NCI-H1092 treated with DMSO at 0.1 percent for 48 hours (cell line): Measurements from ENCODE around the gene BTBD9.

Experiments
- DNase-seq: peaks from one replicate; lab custom pipeline; 2025; lab: John Stamatoyannopoulos, UW

The BTBD9 gene

GRCh38 chr6:38161754-38162492 is 477.8 kb downstream of the BTBD9 start:
- no peak for DNase-seq

DNA sequence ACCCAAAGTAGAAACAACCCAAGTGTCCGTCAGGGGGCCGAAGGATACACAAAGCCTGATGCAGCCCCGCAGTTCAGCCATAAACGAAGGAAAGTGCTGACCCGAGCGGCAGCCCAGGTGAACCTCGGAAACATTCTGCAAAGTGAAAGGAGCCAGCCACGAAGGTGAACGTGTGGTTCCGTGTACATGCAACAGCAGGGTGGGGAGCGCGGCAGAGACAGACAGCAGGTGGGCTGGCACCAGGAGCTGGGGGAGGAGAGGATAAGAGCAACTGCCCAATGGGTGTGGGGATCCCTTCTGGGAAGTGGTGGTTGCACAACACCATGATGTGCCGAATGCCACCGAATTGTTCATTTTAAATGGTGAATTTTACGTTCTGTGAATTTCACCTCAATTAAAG is 478.4 kb downstream of the BTBD9 start:
- DNase-seq: no peak

DNA sequence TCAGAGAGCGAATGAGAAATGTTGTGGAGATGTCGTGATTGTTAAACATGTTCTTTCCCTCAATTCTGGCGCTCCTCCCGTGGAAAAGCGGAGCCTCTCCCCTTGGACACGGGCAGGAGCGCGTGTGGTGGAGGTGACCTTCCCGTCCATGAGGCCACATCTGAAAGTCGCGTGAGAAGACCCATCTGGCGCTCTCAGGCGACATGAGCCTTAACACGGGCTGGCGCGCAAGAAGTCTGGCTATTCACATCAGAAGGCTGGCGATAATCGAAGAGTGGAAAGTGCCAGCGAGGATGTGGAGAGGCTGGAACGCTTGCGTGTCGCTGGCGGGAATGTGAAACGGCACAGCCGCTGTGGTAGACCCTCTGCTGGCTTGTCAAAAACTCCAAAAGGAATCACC is 478.9 kb downstream of the BTBD9 start:
- no peak for DNase-seq

- no peak for DNase-seq
These were observed 480.1 kb downstream of the BTBD9 start for GRCh38 chr6:38159596-38159995.

DNA sequence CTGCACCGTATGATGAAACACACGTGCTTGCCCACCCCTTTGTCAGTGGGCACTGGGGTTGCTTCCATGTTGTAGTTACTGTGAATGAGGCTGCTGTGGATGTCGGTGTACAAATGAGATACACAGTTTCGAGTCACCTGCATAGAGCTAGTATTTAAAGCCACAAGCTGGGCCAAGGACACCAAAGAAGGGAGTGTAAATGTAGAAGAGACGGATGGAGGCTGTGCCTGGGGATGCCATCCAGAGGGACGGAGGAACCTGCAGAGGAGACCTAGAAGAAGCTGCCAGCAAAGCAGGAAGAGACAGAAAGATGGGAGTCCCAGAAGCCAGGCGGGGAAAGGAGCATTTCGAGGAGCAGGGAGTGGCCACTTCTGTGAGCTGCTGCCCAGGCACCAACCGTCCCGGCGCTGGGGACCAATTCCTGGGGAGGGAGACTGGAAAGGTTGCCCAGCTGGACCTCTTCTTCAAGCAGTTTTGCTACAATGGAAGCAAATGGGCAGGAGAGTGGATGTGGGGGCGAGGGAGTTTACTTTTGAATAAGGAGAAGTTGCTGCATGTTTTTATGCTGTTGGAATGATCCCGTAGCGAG is 480.9 kb downstream of the BTBD9 start:
- DNase-seq: no peak

DNA sequence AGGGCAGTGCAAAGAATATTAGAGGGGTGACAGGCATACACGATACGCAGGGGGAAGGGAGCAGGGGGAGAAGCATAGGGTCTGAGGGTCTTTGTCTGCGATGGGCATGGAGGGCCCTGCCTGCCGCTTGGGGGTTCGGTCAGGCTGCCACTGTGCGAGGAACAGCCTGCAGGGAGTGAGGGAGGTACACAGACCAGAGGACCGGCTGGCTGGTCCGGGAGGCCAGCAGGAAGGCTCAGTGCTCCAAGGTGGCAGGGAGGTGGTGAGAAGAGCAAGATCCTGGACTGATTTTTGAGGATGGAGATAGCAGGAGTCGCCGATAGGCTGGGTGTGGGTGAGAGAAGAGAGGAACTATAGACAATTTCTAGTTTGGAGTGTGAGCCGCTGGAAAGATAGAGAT is 481.8 kb downstream of the BTBD9 start:
- no peak for DNase-seq

DNA sequence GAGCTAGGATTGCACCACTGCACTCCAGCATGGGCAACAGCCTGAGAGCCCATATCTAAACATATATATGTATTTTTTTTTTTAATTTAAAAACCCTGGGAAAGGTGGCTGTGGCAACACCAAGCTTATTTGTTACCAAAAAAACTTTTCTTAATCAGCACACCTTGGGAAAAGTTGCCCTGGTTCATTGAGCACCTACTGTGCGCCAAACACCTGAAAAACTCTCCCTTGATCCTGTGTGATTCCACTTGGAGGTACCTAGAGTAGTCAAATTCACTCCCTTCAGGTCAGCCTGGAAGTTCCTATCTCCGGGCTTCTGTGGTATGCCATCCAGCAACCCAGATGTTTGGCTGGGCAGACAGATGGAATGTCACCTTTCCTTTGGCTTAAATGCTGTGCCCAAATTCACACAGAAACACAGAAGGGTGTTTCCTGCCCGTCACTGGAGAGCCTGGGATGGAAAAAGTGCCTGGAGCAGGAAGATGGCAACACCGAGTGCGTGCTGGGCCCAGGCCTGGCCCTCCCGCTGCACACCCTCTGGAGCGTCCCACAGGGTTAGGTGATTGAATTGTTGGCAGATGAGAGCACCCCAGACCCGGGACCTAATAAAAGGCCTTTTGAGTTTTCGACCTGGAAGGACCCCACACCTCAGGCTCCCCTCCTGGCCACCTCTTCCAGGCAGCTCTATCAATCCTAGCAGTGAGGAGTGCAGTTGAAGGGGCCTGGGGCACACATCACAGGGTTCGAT is 482.7 kb downstream of the BTBD9 start:
- no peak for DNase-seq

GRCh38 chr6:38155621-38156204 is 484.0 kb downstream of the BTBD9 start:
- no peak for DNase-seq

GRCh38 chr6:38155144-38155543 is 484.6 kb downstream of the BTBD9 start:
- no peak for DNase-seq

DNA sequence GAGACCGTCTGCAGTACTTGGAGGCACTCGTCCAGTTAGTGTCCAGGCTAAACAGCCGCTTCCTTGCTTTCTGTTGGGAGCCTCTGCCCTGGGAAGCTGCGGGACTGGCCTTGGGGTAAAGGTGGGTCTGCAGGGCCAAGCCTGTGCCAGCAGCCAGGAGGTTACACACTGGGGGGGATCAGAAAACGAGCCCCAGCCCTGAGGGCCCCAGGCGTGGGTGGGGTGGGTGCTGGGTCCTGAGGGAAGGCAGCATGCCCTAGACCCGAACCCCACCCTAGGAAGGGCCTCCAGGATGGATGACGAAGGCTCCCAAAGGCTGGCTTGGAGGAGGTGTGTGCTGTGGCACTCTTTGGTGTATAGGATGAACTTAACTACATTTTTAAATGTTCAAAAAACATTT is 485.0 kb downstream of the BTBD9 start:
- no peak for DNase-seq

GRCh38 chr6:38153798-38154345 is 485.9 kb downstream of the BTBD9 start:
- no peak for DNase-seq

- no peak for DNase-seq
These were observed 486.5 kb downstream of the BTBD9 start for GRCh38 chr6:38153076-38153797.

- DNase-seq: no peak
These were observed 487.1 kb downstream of the BTBD9 start for GRCh38 chr6:38152620-38153019.

GRCh38 chr6:38151580-38152500 is 487.9 kb downstream of the BTBD9 start:
- DNase-seq: no peak

GRCh38 chr6:38150681-38151296 is 488.9 kb downstream of the BTBD9 start:
- no peak for DNase-seq

DNA sequence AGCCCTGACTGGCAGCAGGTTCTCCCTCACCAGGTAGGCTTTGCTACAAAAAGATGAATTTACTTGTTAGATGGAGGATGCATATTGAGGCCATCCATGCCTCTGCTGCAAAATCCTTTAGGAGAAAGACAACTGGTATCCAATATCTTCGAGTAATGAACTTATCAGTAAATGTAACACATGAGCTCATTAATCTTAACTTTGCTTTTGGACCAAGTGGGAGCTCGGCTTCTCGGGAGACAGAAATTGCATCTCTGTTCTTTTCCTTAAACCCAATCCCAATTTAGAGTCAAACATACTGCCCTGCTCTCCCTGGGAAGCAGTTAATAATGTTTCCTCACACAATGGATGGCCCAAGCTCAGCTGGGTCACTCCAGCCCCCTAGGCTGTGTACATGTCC is 489.7 kb downstream of the BTBD9 start:
- DNase-seq: no peak

GRCh38 chr6:38149531-38149930 is 490.2 kb downstream of the BTBD9 start:
- peak; percentile 13 for DNase-seq

DNA sequence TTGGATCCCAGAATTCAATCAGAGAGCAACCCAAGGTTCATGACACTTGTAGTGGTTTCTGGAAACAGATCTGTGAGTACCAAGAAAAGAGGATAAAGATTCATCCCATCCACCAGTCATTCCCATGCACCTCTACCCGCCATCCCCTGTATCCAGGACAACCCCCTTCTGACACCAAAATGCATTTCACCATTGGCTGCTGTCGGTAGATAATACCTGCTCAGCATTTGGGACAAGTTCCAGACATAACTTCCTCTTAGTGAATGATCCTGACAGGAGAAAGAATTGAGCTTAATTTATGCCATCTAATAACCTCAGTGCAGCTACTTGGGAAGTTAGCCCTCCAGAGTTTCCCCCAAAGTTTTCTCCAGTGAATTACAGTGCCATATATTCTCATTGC is 491.1 kb downstream of the BTBD9 start:
- no peak for DNase-seq

DNA sequence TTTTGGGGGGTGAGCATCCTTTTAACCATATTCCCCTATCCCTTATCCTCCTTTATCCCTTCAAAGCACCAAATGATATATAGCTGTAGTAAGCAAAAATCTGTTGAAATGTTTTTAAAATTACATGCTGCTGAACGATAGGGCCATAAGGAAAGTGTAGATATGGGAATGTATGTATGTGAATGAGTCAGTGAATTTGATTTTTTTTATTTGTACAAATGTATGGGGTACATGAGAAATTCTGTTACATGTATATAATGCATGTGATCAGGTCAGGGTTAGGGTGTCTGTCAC is 493.0 kb downstream of the BTBD9 start:
- DNase-seq: no peak

GRCh38 chr6:38146021-38146733 is 493.6 kb downstream of the BTBD9 start:
- no peak for DNase-seq
